Retina (tissue), 1 donor: ENCODE data around the gene SORBS2.

Experiments used
- DNase-seq: peaks from one replicate; pipeline ENCODE4 v3.0.0-alpha.2; 2016

The SORBS2 gene

DNA sequence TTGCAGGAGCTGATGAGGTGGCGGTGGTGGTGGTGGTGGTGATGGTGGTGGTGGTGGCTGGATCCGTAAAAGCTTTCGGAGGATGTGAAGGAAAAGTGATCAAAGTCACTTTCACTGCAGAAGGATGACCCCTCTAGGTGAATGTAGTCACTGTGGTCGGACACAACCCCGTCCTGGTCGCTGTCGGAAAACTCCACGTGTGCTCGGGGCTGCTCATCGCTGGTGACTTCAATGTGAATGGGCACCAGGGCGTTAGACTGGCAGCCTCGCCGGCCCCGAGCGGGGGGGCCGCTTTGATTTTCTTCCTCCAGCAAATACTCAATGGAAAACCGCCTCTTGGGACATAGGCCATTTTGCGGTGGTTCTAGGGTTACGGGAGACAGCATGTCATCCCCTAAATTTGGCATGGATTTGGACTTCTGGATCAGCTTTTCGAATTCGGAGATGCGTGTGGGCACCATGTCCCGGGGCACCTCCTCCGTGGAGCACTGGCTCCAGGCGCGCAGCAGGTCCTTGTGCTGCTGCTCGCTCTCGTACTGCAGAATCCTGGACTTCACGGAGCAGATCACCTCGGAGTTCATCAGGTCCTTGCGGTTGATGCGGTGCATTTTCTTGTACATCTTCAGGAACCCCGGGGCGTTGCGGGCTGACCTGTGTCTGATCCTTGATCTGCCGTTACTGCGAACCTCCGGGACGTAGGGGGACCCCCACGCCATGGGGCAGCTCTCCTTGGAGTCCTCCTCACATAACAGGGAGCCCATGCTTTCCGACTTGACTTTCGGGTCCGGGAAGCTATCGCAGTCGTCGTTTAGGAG, 188.3 kb downstream of the SORBS2 start:
- no peak for DNase-seq

DNA sequence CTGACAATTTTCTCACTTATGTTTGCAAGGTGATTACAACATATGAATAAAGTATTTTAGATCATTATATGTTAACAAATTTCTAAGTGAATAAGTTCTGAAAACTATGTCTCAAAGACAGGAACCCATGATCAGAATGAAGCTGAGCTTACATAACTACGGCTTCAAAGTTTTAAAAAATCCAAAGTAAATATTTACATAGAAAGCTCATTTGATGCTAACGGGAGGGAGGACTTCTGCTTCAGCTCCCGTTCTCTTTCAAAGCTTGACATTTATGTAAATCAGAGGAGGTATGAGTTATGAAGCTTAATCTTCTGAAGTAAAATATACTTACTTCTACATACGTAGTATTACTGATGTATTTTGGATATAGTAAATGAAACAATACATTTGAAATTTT, 203.8 kb downstream of the SORBS2 start:
- DNase-seq: no peak

- DNase-seq: no peak
These were observed 209.6 kb downstream of the SORBS2 start for GRCh38 chr4:185602397-185602796.

DNA sequence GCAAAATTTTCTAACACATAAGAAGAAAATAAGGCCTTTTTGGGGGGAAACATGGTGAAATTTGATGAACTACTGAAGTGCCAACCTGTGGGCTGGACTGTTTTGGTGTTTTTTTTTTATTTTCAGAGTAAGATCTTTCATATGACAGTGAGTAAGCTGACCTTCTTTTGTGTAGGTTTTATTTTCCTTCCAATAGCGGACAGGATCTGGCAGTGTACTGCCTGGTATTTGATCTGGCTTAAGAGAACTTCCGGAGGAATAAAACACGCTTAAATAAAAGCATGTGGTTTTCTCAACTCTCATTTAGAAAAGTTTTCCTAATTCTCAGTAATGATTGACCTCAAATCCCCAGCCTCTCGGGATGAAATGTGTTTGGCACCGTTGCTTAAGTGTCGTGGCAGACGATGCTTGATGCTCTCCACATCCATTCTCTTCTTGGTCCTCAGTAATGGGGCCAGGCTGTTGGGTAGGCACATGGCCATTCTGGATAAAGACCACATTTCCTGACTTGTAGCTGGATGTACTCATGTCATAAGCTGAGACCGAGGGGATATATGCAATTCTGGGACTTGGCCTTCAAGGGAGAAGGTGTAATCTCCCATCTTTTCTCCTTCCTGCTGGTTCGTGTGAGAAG, 211.1 kb downstream of the SORBS2 start:
- DNase-seq: no peak

- DNase-seq: no peak
These were observed 212.3 kb downstream of the SORBS2 start for GRCh38 chr4:185599553-185600243.

GRCh38 chr4:185598846-185599552, 213.0 kb downstream of the SORBS2 start:
- no peak for DNase-seq

DNA sequence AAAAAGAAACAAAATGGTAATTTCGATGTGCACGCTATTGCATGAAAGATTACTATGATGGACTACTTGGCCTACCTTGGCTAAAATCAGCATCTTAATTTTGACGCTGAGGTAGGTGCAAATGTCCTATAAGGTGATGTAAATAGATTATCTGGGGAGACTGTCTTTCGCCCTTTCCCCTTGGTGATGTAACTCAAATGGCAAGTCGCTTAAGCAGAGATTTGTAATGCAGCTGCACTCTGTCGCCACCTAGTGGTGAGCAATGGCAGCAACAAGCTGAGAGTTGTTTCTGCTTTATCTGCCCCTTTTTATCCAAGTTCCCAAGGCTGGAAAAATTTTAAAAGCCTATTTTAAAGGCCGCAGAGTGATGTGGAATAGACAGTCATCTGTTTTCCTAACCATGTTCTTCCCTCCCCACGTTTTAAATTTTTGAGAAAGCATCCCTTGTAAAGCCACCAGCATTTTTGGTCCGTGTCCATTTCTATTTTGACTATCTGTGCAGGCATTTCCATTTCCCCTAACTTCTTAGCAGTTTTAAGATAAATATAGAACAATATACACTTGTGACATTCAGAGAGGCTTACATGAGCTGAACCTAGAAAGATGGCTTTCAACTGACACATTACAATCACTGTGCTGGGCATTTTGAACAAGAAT, 214.3 kb downstream of the SORBS2 start:
- DNase-seq: peak; percentile 76

DNA sequence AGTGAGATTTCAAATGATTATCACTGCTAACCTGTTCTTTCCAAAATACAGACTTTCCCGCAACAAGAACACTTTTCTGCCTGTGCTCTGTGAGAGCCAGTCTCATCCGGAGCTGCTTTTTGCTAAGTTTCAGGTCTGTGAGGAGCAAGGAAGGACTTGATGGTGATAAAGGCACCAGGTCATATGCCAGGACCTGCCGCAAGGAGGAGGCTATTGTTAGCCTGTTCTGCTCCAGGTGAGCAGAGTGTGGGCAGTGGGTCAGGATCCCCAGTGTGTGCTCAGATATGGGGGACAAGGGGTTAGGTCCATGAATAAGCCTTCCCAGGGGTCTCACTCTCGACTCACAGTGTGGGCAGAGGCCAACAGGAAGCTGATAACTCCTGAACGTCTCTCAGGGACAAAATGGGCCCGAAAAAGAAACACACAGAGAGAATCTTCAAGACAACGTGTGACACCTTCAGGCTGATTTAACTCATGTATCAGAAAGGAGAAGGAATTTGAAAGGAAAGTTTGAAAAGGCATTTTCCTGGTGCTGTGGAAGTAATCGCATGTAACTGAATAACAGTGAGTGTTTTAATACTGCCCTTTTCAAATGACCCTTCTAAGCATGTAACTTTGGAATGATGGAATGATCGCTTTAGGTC, 219.0 kb downstream of the SORBS2 start:
- no peak for DNase-seq

DNA sequence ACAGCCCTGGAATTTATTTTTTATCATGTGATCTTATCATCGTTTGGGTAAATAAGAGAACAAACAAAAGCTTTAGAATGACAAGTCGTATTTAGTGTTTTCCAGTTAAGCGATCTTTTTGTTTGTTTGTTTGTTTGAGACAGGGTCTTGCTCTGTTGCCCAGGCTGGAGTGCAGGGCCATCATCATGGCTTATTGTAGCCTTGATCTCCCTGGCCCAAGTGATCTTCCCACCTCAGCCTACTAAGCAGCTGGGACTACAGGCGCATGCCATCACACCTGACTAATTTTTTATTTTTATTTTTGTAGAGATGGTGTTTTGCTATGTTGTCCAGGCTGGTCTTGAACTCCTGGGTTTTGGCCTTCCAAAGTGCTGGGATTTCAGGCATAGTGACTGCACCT, 219.6 kb downstream of the SORBS2 start:
- no peak for DNase-seq

DNA sequence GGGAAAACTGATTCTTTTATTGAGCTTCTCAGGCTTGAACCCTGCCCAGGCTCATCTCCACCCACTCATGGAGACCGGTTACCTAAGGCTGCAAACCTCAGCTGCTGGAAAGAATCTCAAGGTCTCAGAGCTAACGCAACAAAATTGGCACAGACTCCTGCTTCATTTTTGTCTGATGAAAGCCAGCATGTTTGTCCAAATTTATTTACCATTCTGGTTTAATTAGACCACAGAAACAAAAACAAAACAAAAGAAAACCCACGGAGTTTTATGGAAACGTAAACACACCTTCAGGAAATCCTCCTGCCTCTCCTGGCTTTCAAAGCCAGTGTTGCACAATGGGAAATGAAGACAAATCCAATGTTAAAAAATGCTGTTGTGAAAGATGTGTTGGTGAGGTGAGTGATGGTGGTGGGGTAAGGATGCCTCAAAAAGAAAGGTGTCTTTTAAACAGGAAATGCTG, 220.3 kb downstream of the SORBS2 start:
- no peak for DNase-seq

DNA sequence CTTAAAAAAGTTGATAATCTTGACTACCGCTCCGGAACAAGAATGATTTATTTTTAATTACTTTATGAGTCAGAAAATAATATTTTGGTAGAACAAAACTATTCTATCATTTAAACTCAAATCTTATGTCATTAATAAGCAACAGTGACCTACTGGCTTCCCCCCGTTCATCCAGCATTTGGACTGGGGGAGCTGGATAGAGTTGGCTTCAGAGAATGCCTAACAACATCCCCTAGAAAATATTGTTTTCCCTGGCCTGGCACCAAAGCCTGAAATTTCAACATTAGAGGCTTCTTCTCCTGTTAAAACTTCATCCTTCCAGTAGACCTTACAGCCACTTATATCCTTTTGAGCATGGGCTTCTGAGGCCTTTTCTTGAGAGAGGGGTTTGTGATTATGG, 221.0 kb downstream of the SORBS2 start:
- no peak for DNase-seq

DNA sequence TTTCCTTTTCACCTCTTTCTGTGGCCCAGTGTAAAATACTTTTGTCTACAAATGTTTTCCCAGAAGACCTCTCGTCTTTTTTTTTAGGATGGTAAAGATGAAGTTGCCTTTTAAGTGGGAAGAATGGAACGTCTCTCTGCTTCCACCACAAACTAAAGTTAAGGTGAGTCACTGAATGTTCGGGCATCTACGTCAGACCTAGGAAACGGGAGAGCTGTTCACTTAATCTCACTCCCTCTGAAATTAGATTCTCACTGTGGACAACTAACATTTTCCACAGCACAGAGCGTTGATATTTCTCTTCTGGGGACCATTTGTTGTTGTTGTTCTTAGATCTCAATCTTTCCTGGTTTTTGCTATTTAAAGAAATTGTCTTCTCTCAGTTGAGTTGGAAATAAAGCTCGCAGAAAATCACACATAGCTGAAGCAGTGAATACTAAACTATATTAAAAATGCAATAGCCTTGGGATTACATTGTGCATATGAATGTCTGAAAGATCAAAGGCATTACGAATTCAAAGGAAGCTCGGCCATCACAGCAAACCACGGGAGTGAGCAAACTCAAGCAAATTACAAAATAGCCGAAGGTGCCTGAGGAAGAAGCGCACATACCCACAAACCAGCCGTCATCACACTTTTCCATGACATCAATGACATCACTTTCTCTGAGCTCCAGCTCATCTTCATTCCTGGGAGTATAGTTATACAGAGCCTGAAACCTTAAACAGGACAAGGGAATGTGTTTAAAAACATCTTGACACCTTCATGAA, 222.7 kb downstream of the SORBS2 start:
- no peak for DNase-seq

DNA sequence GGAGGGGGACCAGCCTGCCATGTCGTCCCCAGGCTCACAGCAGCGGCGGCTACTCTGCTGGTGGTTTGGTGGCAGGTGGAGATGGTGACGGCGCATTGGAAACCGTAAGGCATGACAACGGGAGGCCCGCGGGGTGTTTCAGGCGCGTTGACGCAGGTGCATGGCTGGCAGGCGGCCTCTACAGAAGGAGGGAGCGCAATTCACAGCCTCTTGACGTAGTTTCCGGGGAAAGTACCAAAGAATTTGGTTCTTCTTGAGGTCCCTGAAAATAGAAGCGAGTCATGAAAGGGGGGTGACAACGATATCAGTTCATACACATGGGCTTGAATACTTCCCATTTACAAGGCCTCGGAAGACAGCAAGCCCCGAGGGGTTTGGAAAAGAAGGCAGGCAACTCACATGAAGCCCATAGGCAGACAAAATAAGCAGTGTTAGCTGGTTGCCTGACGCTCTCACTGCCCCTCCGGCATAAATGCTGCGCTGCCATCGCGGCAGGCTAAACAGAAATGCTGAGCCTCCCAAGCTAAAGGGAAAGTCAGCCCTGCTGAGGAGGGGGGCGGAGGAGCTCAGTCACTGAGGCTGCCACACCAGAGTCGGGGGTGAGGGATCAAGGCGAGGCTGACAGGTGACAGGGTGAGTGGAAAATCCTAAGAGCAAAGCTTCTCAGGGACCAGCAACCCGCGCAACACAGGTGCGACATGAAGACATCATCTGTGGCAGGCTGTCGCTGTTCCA, 224.4 kb downstream of the SORBS2 start:
- DNase-seq: peak; percentile 53

GRCh38 chr4:185587030-185587426, 225.0 kb downstream of the SORBS2 start:
- no peak for DNase-seq

GRCh38 chr4:185585211-185585610, 226.8 kb downstream of the SORBS2 start:
- no peak for DNase-seq

- no peak for DNase-seq
These were observed 228.2 kb downstream of the SORBS2 start for GRCh38 chr4:185583813-185584212.

DNA sequence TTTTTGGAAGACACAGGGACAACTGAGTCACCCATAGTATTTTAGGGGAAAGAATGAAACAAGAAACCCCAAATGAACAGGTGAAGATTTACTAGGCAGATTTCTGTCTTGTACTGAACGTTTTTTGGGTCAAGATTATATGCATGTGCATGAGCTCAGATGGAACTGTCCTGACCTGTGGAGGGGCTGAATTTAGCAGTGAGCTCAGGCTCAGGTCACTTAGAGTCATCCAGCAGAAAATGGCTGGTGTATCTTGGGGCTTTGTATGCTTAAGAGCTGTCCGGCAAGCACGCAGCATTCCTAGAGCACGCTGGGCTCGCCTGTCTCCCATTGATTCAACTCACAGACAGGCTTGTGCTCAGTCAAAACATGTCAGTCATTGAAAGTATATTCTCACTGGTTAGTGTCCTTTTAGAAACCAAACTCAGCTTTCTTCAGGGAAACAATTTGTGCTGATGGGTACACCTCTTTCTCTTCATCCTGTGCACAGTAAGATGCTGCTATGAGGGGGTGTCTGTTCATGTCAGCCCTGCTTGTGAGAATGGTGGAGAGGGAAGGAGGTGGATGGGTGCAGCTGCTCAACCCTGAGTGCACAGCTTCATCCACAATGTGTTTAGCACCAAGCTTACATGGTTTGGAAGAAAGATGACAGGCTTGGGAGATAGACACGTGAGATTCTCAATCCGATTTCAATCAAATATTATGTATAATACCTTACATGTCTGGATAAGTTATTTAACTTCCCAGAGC, 229.2 kb downstream of the SORBS2 start:
- DNase-seq: no peak

DNA sequence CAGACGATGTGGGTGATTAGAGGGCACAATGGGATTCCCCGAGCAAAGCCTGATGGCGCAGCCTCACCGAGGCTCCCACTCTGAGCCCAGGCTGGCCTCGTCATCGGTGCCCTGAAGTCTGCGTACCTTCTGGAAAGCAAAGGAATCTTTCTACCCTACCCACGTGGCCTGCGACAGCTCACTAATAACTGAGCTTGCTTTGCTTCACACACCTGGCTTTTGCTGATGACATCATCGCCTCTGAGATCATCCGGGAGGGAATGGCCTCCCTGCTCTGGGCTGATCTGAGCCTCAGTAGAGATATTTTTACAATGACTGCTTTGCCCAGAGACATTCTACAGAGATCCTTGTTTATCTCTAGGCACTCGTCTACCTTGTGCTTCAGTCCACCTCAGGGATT, 231.3 kb downstream of the SORBS2 start:
- no peak for DNase-seq

DNA sequence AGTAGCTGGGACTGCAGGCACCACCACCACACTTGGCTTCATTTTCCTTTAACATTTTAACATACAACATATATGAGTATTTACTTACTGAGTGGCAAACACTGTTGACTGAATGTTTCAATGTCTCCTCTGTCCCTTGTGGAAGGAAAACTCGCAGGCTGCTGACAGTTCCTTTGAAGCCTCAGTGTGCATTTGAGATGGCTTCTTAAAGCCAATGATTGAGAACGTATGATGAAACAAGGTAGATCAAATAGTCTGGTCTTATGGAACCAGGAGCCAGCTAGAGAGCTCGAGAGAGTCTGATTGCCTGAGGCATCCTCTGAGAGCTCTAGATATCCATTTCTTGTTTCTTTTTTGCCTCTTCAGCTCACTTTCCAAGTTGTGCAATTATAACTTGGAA, 233.7 kb downstream of the SORBS2 start:
- DNase-seq: no peak
